Stimulated activated CD4-positive, alpha-beta T cell treated with anti-CD3 and anti-CD28 coated beads, Interleukin-2, amount 100 ng/mL, for 24 hours (primary cell): ENCODE measurements around the gene ARHGAP28.

Experiments
- DNase-seq, 2 donors: peaks; one replicate each; pipeline ENCODE4 v3.0.0-alpha.2; 2020

The ARHGAP28 gene

DNA sequence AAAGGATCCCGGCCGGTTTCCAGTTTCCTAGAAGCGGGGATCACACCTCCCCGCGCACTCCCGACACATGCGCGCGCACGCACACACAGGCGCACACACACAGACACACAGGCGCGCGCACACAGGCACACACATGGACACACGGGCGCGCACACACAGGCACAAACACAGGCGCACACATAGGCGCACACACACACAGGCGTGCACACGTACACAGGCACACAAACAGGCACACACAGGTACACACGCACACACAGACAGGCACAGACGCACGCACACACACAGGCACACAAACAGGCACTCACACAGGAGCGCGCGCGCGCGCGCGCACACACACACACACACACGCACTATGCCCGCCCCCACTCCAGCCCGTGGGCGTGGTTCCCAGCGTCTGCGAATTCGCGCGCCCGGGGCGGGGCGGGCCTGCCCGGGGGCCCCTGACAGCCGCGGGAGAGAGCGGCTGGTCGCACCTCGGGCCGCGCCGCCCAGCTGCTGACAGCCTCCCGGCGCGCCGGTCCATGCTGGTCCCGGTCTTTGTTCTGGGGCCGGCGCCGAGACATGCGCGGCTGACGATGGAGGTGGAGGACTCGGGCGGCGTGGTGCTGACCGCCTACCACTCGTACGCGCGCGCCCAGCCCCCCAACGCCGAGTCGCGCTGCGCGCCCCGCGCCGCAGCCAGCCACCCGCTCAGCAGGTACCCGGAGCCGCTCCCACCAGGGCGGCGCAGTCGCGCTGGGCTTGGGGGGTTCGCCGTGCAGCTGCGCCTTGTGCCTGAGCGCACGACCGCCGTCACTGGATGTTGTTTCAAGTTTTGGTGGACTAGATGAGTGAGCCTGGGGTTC lies at the start of gene ARHGAP28:
ARHGAP28 (plus strand) TSS at position 470 of the 845 bp plus-strand sequence; CDS start at position 576, 106 bp downstream.
- peak in 1 of 2 donors; percentile 25 for DNase-seq

- DNase-seq: no peak
These were observed 48.1 kb upstream of the ARHGAP28 start for GRCh38 chr18:6681331-6681875.

- DNase-seq: no peak
These were observed 46.9 kb upstream of the ARHGAP28 start for GRCh38 chr18:6682437-6683111.

DNA sequence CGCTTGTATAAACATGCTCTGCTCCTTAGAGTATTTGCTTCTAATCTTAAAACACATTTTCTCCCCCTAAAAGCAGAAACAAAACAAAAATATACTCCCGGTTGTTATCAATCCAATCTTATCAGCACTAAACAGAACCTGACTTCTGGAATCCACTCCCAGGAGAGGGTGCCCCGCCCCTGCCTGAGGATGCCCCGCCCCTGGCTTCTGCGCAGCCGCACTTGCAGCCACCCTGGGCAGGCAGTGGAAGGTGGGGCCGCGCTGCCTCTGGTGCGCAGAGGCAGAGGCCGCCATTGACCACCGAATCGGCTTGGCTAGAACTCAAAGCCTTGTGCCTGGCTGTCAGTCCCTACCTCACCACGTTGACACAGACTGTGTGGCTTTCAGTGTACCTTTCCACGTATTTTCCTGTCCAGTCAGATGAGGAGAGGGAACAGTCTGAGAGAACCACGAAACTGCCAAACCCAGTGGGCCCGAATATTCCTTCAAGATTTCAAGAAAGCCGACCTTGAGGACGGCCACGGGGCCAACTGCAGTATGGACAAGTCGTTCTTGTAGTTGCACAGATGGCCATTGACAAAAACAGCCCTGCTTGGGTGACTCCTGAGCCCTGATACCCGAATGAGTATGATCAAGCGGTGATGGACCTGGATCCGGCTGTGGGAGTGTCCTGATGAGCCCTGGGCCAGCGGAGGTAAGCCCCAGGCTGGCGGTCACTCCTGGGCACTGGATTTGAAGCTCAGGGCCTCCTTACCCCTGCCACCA lies 46.2 kb upstream of the ARHGAP28 start:
- no peak for DNase-seq

- no peak for DNase-seq
These were observed 41.8 kb upstream of the ARHGAP28 start for GRCh38 chr18:6687676-6688075.

DNA sequence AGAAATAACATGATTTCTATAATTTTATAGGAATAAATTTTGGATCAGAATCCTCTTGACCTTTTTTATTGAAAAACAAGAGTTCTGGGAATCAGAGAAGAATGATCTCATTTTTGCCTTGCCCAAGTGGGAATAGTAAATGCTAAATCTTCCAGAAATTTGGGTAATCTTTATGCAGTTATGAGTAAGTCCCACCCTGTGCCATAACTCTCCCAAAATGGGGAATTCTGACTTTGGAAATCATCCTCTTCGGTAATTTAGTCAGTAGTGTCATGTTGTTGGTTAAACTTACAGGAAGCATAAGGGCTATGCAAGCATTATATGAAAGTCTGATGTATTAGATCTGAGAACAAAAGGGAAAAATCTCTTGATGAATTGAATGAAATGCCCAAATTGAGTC lies 20.6 kb upstream of the ARHGAP28 start:
- no peak for DNase-seq

DNA sequence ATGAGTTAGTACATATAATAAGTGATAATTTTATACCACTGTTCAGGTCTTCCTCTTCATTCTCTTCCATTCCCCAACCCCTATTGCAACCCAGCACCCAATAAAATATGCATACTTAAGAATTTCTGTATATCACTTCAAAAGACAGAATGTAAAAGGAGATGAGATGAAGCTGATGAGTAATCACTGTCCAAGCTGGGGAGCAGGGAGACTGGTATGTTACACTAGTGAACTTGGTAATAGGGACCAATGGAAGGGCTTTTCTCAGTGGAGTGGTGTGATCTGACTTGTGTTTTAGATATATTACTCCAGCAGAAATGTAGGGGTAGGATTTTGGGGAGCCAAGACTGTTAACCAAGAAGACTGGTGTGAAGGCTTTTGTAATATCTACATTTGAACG lies 18.0 kb upstream of the ARHGAP28 start:
- no peak for DNase-seq

DNA sequence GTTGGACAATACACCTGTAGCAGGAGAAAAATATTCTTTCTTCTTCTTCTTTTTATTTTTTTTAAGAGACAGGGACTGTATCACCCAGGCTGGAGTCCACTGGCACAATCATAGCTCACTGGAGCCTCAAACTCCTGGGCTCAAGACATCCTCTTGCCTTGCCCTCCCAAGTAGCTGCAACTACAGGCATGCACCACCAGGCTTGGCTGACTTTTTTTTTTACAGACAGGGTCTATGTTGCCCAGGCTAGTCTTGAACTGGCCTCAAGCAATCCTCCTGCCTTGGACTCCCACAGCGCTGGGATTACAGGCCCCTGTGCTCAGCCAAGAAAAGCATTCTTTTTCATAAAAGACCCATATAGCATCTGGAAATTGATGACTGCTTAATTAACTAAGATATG lies 17.1 kb upstream of the ARHGAP28 start:
- no peak for DNase-seq

GRCh38 chr18:6714010-6714409 lies 15.5 kb upstream of the ARHGAP28 start:
- no peak for DNase-seq

- no peak for DNase-seq
These were observed 11.2 kb upstream of the ARHGAP28 start for GRCh38 chr18:6718267-6718666.

DNA sequence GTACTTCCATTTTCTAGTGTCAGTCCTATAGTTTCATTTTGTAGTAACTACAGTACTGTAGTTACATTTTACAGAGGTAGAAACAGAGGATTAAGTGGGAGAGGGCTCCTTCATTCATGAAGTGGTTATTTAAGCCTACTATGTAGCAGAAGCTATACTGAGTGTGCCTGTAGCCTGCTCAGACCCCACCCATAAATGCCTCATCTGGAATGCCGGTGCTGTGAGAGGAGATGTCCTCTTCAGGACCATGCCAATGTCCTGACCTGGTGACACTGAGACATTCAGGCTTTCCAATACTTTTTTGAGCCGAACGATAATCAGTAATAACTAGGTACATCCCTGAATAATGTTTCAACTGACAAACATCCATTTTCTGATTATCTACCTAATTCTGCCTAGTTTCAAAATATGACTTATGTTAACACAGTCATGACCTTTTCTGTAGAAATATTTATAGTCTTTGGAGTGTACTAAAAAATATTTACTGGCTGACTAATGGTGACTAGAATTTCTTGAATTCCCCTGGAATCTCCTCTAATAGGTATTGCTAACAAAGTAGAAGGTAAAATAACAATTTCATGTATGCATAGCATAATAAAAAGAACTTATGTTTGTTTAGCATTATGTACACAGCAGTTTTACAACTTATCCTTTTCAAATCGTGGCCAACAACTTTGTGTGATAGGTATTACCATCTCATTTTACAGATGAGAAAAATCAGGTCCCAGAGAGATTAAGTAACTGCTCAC lies 10.2 kb upstream of the ARHGAP28 start:
- DNase-seq: no peak

DNA sequence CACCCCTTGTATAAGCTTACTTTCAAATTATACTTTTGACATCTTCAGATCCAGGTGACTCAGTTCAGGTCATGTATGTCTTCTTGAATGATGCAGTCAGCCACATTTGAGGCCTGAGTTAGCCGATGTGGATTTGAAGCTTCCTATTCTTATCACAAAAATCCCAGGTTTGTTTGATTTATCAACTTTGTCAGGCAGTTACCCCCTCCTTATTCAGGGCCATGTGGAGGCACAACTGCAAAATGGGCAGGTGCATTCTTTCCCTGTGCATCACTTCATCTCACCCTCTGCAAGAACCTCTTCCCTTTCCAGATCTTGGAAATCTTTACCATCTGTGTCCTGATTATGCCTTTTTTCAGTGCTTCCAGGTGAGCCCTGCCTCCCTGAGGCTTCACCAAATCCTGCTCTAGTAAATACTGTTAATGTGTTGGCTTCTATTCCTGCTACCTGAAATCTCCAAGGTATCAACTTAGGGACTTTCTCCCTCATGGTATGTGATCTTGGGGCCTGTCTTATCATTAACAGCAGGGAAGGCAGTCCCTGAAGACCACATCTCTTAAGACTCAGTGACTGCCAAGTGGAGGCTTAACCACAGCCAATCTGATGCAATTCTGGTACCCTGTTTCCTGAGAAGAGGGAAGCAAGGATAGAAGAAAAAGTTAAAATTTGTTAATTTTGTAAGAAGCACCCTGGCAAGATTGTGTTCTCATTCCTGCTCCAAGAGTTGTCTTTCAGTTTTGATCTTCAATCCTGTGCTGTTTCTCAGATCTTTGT lies 9.4 kb upstream of the ARHGAP28 start:
- no peak for DNase-seq

DNA sequence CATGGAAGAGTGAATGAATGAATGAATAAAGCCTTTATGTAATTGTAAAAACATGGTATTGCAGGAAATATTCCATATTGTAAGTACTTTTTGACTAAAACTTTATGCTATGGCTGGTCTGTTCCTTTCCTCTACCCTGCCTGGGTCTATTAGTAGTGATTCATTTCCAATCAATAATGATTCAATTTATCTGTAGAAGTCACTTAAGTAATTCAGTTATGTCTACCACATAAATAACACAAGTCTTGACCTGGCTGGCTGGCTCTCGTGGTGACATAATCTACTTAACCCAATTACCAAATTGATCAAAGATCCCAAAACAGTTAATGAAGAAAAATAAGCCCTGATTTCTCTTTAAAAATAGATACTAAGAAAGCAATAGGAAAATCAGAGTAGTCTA lies 7.8 kb upstream of the ARHGAP28 start:
- no peak for DNase-seq

DNA sequence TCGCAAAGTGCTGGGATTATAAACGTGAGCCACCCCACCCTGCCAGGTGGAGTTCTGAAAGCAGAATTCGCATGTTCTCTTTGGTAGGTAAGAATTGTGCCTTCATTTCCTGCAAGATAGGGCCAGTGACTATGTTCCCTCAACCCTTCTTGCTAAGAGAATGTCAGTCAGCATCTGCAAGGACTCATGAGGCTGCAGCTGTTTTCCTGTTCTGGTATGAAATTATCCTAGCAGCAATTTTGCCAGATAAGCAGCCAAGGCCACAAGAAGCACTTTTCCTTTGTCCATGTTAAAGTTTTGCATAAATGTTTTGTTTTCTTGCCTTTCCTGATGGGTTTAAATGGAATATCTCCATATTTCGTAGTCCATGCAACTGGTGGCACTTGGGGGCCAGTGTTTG lies 6.8 kb upstream of the ARHGAP28 start:
- no peak for DNase-seq

DNA sequence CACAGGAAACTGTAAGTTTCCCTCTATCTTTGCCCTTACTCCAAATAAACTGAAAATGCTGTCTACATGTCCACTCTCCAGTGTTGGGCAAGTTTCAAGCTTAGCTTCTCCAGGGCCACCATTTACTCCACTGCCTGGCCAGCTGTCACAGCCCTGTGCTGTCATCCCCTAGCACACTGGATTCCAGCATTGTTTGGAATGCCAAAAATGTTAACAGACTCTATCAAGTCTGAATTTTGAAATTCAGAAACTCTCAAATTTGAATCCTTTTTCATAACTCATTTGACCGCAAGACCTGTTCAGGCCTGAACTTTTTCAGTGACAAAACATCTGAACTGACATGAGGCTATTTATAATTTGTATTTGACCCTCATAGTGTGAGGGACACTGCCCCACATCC lies 5.2 kb upstream of the ARHGAP28 start:
- DNase-seq: no peak

- no peak for DNase-seq
These were observed 1.2 kb upstream of the ARHGAP28 start for GRCh38 chr18:6728331-6728730.

GRCh38 chr18:6728809-6729246 lies 688 bp upstream of the ARHGAP28 start:
- DNase-seq: no peak

DNA sequence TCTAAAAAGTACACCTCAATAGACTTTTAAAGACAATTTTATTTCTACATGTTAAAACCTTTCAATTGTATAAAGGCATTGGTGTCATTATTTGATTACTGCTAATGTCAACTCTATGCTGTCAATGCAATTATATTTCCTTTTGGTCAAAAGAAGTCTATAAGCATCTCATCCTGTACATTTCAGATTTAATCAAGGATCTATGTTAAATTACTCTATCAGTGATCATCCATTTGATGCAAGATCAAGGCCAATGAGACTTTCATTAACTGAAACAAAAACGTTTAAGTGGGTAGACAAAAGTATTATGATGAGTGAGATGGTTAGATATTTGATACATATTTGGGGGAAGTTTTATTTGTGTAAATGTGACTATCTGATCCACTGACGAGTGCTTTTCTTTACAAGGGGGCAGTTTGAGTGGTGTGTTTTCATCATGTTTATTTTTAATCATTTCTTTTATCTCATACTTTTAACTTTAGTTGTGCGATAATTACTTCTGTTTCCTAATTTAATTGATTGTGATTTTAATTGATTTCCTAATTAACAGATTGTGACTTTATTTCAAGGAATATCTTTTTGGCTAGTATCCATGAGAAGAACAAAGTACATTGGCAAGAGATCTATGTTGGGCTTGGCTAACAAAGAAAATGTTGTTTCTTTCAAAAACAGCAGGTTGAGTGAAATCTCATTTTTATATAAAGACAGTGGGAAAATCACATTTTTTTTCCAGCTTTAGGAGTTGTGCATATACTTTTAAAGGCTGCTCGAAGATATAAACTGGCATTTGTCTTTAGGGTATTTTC lies 1.1 kb downstream of the ARHGAP28 start:
- DNase-seq: no peak

DNA sequence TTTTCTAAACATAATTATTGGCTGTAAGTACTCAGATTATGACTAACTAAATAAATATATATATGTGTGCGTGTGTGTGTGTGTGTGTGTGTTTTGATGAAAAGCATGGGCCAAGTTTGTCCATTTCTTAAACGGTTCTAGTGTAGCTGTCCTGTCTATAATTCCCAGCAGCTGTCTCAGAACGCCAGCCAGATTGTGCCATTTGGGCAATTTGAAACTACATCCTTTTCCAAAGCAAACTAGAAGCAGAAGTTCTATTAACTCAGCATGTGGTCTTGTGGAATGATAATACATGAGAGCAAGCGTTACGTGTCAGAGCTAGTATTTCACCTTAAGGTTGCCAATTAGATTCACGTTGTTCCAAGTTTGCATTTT lies 1.7 kb downstream of the ARHGAP28 start:
- DNase-seq: no peak

GRCh38 chr18:6732952-6733351 lies 3.4 kb downstream of the ARHGAP28 start:
- DNase-seq: no peak

DNA sequence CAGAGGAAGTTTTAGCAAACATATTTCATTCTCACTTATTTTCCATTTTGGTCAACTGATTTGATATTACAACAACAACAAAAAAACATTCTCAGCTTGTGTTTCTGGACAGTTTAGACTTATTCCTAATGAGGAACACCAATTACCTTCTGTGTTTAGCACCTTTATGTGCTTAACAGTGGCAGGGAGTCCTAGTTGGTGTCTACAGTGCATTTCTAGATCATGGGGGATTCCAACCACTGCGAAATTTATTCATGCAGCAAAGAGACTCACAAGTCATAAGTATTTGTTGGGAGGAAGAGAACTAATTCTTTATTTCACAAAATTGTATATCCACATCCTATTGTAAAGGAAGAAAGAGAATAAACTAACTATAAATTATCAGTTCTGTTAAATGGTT lies 4.2 kb downstream of the ARHGAP28 start:
- no peak for DNase-seq
